GM18868 (cell line): ENCODE data around the gene LINC00632.

ENCODE experiments used
- ATAC-seq: cut with Tn5 transposase; IDR thresholded peaks from one replicate; pipeline ENCODE4 v1.9.1; 2021; ENCODE audit warnings: mild to moderate bottlenecking, moderate library complexity; ENCODE audit not compliant: unreplicated experiment

LINC00632 gene

DNA sequence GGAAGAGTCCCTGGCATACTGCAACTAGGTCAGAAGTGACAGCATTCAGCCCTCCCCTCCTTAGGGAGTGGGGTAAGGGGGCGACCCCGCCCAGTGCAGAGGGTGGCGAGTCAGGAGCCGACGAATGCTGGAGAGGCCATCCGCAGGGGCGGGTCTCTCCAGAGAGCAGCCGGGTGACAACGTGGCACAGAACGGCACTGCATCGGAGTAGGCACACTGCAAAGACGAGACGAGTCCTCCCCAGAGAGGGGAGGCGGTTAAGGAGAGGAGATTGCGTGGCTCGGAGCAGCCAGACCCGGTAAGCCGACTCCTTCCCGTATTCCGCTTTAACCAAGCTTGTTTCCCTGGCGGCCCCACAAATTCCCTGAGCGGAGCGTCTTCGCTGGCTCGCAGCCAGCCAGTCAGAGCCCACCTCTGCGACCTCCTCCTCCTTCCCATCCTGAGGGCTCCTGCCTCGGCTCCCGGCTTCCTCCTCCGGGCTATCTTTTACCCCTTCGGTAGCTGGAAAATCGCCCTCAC is 54.9 kb downstream of the LINC00632 start:
- ATAC-seq, result no peak

DNA sequence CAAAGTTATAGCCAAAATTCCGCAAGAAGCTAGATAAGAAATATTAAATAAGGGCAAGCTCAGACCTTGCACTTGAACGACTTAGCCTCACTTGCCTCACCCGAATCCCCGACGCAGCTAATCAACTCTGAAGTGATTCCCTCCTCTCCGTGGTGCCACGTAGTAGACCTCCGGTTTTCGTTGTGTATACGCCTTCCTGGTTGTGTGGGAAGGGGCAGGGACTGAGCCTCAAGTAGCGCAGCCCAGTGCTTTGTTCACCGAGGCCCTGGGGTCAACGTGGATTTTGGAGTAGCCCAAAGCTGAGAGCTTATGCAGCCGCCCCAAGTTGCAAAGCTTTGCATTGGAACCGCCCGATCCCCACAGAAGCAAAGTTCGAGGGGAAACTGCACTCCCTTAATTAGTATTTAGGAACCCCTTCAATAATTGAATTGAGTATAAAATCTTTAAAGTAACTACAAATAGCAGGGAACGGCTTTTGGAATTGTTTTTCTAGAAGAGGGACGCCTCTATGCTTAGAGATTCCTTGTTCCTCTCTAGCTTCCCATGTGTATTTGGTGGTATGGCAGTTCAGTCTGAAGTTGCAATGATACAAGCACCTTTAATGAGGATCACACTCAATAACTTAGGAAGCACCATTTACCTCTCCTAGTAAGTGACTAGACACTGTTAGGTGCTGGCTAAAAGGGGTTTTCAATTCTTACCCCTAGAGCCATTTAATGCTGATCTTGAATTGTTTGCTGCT is 55.7 kb downstream of the LINC00632 start:
- ATAC-seq, result no peak

DNA sequence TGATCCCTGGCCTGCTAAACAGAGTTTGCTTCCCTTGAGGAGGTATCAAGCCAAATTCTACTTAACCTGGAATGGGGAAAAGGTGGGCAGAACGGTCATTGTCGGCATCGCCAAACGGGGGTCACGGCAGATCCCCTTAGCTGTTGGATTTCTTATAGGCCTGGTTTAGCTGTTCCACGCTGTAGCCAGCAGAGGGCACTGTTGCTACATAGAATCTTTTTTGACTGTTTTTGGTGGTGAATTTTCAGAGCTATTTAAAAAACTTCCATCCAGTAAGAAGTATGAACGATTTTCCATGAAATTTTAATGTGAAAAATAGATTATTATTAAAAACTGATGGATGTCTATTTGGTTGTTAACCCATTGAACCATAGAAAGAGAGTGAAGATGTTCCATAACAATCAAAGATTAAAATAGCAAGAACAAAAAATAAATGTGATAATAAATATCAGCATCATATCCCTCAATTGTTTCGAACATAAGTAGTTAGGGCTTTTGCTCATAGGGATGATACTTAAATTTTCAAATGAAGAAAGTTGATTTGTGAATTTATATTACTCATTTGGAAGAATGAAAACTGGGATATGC is 56.6 kb downstream of the LINC00632 start:
- ATAC-seq, result peak; percentile 61

DNA sequence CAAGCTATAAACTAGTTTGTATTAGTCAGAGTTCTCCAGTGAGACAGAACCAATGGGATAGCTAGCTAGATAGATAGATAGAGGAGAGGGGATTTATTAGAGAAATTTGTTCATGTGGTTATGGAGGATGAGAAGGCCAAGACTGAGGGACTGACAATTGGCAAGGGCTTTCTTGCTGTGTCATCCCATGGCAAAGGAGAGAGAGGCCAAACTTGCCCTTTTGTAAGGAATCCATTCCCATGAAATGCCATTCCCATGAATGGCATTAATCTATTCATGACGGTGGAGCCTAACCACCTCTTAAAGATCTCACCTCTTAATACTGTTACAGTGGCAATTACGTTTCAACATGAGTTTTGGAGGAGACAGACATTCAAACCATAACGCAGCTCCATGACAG is 58.1 kb downstream of the LINC00632 start:
- no peak for ATAC-seq

DNA sequence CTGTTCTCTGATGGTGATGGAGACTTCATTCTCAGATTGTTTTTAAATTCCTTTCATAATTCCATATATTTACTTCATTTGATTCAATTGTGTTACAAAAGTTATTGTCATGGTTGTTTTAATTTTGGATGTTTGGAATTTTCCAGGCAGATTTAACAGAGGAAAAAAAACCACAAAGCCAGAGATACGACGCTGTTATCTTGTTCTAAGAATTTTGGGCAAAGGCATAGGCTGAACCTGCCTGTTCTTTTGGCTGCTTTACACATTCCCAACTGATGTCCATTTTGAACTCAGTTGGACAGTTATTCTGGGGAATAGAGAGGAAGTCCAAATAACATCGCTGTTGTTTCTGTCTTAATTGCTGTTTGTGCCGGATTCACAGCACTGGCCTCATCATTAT is 65.7 kb downstream of the LINC00632 start:
- ATAC-seq, result no peak

DNA sequence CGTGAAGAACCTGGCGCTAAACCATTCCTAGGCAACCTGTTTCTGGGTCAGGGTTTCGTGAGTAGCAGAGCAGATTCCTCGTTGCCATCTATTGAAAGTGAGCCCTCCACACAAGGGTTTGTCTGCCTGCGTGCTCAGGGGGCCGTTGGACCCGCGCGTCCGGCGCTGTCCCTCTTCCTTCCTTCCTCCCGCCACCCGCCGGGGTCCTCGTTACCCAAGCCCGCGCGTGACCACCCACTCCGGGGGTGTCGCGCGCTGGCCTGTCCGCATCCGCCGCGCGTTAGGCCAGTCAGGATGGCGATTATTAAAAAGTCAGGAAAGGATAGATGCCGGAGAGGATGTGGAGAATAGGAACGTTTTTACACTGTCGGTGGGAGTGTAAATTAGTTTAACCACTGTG is 66.8 kb downstream of the LINC00632 start:
- ATAC-seq, result no peak

DNA sequence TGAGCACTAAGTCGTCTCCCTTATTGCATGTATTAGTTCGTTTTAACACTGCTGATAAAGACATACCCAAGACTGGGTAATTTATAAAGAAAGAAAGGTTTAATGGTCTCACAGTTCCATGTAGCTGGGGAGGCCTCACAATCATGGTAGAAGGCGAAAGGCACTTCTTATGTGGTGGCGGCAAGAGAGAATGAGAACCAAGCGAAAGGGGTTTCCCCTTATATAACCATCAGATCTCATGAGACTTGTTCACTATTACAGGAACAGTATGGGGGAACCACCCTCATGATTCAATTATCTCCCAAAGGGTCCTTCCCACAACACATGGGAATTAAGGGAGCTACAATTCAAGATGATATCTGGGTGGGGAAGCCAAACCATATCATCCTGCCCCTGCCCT is 85.1 kb downstream of the LINC00632 start:
- no peak for ATAC-seq

DNA sequence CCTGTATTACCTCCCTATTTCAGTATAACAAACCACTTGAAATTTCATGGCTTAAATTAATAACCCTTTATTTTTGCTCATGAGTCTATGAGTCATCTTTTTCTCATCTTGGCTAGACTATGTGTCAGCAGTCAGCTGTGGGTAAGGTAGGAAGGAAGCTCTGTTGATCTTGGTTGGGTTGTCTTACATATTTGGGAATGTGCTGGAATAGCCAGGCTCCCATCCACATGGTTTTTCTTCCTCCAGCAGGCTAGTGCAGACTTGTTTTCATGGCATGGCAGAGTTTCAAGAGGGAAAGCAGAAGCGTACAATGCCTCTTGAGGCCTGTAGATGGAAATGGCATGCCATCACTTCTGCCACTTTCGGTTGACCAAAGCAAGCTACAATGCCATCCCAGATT is 89.7 kb downstream of the LINC00632 start:
- ATAC-seq, result no peak

DNA sequence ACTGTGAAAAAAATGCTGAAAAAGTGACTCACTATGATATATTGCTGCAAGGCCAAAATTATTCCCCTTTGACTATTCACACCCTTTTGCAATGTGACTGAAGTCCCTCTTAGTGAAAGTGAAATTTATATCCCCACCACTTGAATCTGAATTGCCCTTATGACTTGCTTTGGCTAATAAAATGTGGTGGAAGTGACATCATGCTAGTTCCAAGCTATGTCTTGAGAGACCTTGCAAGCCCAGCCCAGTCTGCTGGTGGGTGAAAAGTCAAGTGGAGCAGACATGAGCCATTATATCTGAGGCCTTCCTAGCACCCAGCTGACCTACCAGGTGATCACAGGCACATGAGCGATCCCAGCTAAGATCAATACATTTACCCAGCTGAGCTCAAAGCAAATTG is 94.7 kb downstream of the LINC00632 start:
- ATAC-seq, result no peak

DNA sequence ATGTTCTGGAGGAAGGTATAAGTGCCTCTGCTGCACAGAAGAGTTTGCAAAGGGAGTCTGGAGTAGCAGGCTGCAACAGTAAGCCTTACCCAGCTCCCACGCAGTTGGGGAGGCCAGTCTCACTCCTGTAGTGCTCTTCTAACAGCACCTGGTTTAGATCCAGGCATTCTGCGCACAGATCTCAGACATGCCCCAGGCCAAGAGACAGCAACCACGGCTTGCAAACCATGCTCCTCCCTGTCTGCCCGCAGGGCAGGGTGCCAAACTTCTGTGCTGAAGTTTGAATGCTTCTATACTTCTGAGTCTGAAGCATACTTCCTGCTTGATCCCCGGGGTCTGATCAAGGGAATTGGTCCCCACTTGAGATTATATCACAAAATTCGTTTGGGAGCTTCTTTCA is 106.3 kb downstream of the LINC00632 start:
- ATAC-seq, result no peak

DNA sequence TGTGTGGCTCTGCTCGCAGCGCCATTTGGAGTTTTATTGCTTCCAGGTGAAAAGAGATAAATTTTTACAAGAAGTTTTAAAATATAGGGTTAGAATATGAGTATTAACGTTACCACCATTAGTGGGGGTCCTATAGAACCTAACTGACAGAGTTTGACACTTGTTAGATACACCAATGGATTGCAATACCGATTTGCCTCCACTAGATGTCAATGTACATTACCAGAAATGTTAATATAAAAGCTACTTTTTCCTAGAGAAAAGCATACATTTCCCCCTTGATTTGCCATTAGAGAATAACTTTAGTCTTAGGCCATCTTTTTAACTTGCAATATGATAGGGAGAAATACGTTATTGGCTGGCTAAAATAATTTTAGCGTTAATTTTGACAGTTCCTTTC is 108.4 kb downstream of the LINC00632 start:
- no peak for ATAC-seq

DNA sequence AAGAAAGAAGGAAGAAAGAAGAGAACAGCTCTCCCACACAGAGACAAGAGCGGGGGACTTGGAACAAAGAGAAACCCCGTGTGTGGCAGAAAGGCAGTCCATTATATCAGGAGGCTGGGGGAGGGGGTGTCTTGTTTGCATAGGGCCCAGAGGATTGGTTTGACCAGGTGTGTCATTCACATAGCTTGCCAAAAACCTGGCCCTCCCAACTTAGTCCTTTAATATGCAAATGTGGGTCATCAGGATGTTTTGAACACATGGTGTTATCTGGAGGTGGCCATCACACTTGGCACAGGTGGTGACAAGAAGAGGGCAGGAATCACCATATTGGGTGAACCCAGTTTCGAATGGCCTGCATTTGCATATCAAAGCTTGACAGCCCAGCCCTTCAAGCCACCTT is 111.7 kb downstream of the LINC00632 start:
- ATAC-seq, result no peak

DNA sequence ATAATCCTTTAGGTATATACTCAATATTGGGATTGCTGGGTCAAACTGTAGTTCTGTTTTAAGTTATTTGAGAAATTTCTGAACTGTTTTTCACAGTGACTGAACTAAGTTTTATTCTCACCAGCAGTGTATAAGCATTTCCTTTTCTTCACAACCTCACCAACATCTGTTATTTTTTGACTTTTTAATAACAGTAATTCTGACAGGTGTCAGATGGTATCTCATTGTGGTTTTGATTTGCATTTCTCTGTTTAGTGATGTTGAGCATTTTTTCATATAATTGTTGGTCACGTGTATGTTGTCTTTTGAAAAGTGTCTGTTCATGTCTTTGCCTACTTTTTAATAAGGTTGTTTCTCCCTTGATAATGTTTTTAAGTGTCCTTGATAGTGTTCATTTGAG is 112.6 kb downstream of the LINC00632 start:
- ATAC-seq, result no peak

DNA sequence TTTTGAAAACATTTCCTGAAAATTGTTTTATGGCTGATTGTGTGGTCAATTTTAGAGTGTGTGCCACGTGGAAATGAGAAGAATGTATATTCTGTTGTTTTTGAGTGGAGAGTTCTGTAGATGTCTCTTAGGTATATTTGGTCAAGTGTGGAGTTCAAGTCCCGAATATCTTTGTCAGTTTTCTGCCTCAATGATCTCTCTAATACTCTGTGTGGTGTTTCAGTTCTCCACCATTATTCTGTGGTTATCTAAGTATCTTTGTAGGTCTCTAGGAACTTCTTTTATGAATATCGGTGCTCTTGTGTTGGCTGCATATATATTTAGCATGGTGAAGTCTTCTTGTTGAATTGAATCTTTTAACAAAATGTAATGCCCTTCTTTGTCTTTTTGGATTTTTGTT is 113.3 kb downstream of the LINC00632 start:
- no peak for ATAC-seq

DNA sequence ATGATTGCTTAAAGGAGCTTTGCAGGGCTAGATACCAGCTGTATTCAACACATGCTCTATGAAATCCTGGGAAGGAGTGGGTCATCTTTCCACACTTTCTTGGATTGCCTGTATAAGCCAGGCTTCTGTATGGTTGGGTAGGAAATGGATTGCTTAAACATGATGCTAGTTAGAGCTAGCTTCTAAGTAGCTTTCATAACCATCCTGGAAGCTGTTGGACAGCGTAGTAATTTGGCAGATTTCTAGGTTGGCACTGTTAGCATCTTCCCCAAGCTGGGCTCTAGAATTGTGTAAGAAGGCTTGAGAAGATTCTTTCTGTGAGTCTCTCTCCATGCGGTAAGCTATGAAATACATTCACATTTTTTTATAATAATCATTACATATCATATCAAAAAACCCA is 127.3 kb downstream of the LINC00632 start:
- no peak for ATAC-seq
